ENCODE data around the gene MED14.
A peak's percentile ranks its signal among the peaks of the same experiment; 100 is the strongest.
"Not testable (repeated sequence)": the region's sequence is repeated elsewhere in the genome, so short reads cannot be mapped to it uniquely, and the experiment has no call there.

The MED14 gene

GRCh38 chrX:40735325-40736169 is at the start of gene MED14:
MED14 (minus strand) TSS chrX:40735542; CDS start chrX:40735412, 130 bp downstream.
- FAIRE-seq (no peak), DNase-seq (ENCODE audit: insufficient read length, low spot score) (peak; percentile 33)
- peak; percentile 46 for TF ChIP-seq POLR2A (IDR thresholded peaks at IDR 0.05; ENCODE audit: low read depth, low read length)

GRCh38 chrX:40784516-40785151 is 49.3 kb upstream of the MED14 start:
- FAIRE-seq (no peak), DNase-seq (ENCODE audit: insufficient read length, low spot score) (no peak)
- no peak for TF ChIP-seq POLR2A (IDR thresholded peaks at IDR 0.05; ENCODE audit: low read depth, low read length)

- not testable (repeated sequence) for FAIRE-seq; DNase-seq (ENCODE audit: insufficient read length, low spot score)
These were observed 47.4 kb upstream of the MED14 start for GRCh38 chrX:40782644-40783259.

- FAIRE-seq (no peak), DNase-seq (ENCODE audit: insufficient read length, low spot score) (no peak)
These were observed 45.6 kb upstream of the MED14 start for GRCh38 chrX:40780951-40781350.

GRCh38 chrX:40780082-40780481 is 44.7 kb upstream of the MED14 start:
- FAIRE-seq (no peak), DNase-seq (ENCODE audit: insufficient read length, low spot score) (no peak)
- no peak for TF ChIP-seq POLR2A (IDR thresholded peaks at IDR 0.05; ENCODE audit: low read depth, low read length)

More at GRCh38 chrX:40780951-40781350, 45.6 kb upstream of the MED14 start:
- TF ChIP-seq POLR2A (IDR thresholded peaks at IDR 0.05; ENCODE audit: low read depth, low read length) = no peak

GRCh38 chrX:40778861-40779575 is 43.7 kb upstream of the MED14 start:
- TF ChIP-seq POLR2A (IDR thresholded peaks at IDR 0.05; ENCODE audit: low read depth, low read length) = no peak
- FAIRE-seq = no peak

GRCh38 chrX:40773809-40774208 is 38.5 kb upstream of the MED14 start:
- FAIRE-seq = no peak
- DNase-seq (ENCODE audit: insufficient read length, low spot score) = no peak
- TF ChIP-seq POLR2A (IDR thresholded peaks at IDR 0.05; ENCODE audit: low read depth, low read length) = no peak

More at GRCh38 chrX:40778861-40779575, 43.7 kb upstream of the MED14 start:
- DNase-seq (ENCODE audit: insufficient read length, low spot score) = no peak

GRCh38 chrX:40773188-40773587 is 37.8 kb upstream of the MED14 start:
- TF ChIP-seq POLR2A (IDR thresholded peaks at IDR 0.05; ENCODE audit: low read depth, low read length) = no peak
- no peak for DNase-seq (ENCODE audit: insufficient read length, low spot score)
- no peak for FAIRE-seq

GRCh38 chrX:40772290-40772689 is 36.9 kb upstream of the MED14 start:
- FAIRE-seq (no peak), DNase-seq (ENCODE audit: insufficient read length, low spot score) (no peak)
- TF ChIP-seq POLR2A (IDR thresholded peaks at IDR 0.05; ENCODE audit: low read depth, low read length) = no peak

GRCh38 chrX:40761762-40762161 is 26.4 kb upstream of the MED14 start:
- FAIRE-seq (no peak), DNase-seq (ENCODE audit: insufficient read length, low spot score) (no peak)
- TF ChIP-seq POLR2A (IDR thresholded peaks at IDR 0.05; ENCODE audit: low read depth, low read length) = no peak

- DNase-seq (ENCODE audit: insufficient read length, low spot score) (no peak), FAIRE-seq (no peak)
- TF ChIP-seq POLR2A (IDR thresholded peaks at IDR 0.05; ENCODE audit: low read depth, low read length) = no peak
These were observed 24.0 kb upstream of the MED14 start for GRCh38 chrX:40759374-40759773.

- DNase-seq (ENCODE audit: insufficient read length, low spot score) (no peak), FAIRE-seq (no peak)
- no peak for TF ChIP-seq POLR2A (IDR thresholded peaks at IDR 0.05; ENCODE audit: low read depth, low read length)
These were observed 21.7 kb upstream of the MED14 start for GRCh38 chrX:40757058-40757457.

- no peak for TF ChIP-seq POLR2A (IDR thresholded peaks at IDR 0.05; ENCODE audit: low read depth, low read length)
- FAIRE-seq = no peak
- DNase-seq (ENCODE audit: insufficient read length, low spot score) = no peak
These were observed 20.2 kb upstream of the MED14 start for GRCh38 chrX:40755291-40756249.
